ENCODE measurements around the gene FBXL7.

FBXL7 gene

DNA sequence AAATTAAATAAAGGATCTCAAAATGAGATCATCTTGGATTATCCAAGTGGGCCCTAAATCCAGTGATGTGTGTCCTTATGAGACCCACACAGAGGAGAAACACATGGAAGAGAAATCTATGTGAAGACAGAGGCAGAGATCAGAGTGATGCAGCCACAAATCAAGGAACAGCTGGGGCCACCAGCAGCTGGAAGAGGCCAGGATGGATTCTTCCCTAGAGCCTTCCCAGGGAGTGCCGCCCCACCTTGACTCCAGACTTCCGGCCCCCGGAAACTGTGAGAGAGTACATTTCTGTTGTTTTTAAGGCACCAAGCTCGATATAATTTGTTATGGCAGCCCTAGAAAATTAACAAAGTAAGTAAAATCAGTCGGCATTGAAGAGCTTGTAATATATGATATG lies 286.9 kb downstream of the FBXL7 start:
- H3K9me2 ChIP-seq (replicated peaks; ENCODE audit: insufficient read depth, low read length), result no peaks in the 10 kb centered on the region
- H4K20me1 ChIP-seq (ENCODE audit: low read depth, low read length), result no peaks in the 10 kb centered on the region
- H3K4me2 ChIP-seq (ENCODE audit: low read depth, low read length, poor library complexity, severe bottlenecking), result no peak overlapping the region
- H3K9ac ChIP-seq (ENCODE audit: low read length), result no peak overlapping the region
- H3K27ac ChIP-seq (ENCODE audit: low read depth, low read length), result no peak overlapping the region
- H3K79me2 ChIP-seq (ENCODE audit: insufficient read depth, low read length), result no peaks in the 10 kb centered on the region
- H3K27me3 ChIP-seq (ENCODE audit: low read length), result no peaks in the 10 kb centered on the region
- no peaks in the 10 kb centered on the region for H3K9me3 ChIP-seq (ENCODE audit: insufficient read depth, low read length)
- no peak for TF ChIP-seq EZH2phosphoT487 (conservative IDR thresholded peaks at IDR 0.05; ENCODE audit: low read length)
- TF ChIP-seq, protein P1, sequence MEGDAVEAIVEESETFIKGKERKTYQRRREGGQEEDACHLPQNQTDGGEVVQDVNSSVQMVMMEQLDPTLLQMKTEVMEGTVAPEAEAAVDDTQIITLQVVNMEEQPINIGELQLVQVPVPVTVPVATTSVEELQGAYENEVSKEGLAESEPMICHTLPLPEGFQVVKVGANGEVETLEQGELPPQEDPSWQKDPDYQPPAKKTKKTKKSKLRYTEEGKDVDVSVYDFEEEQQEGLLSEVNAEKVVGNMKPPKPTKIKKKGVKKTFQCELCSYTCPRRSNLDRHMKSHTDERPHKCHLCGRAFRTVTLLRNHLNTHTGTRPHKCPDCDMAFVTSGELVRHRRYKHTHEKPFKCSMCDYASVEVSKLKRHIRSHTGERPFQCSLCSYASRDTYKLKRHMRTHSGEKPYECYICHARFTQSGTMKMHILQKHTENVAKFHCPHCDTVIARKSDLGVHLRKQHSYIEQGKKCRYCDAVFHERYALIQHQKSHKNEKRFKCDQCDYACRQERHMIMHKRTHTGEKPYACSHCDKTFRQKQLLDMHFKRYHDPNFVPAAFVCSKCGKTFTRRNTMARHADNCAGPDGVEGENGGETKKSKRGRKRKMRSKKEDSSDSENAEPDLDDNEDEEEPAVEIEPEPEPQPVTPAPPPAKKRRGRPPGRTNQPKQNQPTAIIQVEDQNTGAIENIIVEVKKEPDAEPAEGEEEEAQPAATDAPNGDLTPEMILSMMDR (IDR thresholded peaks at IDR 0.05; ENCODE audit: insufficient read depth, low read length, poor library complexity, severe bottlenecking), result no peak
- H3K4me3 ChIP-seq (ENCODE audit: insufficient read depth, low read length, poor library complexity, severe bottlenecking), result no peak overlapping the region
- H3K36me3 ChIP-seq (ENCODE audit: low read length), result no peaks in the 10 kb centered on the region
- no peak overlapping the region for H2AFZ ChIP-seq (ENCODE audit: low read depth, low read length, severe bottlenecking)
- H3F3A ChIP-seq (ENCODE audit: insufficient read depth), result no peaks in the 10 kb centered on the region

DNA sequence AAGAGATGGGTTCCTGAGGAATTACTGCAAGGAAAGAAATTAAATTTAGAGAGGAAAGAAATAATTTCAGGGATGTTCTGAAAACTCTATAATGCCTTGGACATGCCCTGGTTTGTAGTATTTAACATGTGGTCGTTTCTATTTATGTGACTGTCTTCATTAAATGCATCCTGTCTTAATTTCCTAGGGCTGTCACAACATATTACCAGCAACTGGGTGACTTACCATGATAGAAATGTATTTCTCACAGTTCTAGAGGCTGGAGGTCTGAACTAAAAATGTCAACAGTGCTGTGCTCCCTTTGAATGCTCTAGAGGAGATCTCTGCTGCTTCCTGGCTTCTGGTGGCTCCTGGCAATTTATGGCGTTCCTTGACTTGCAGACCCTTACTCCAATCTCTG lies 287.7 kb downstream of the FBXL7 start:
- Histone ChIP-seq H4K20me1 (ENCODE audit: low read depth, low read length) (no peaks in the 10 kb centered on the region), H3K36me3 (ENCODE audit: low read length) (no peaks in the 10 kb centered on the region), H3K27ac (ENCODE audit: low read depth, low read length) (no peak overlapping the region), H3K4me2 (ENCODE audit: low read depth, low read length, poor library complexity, severe bottlenecking) (no peak overlapping the region), H3K4me3 (ENCODE audit: insufficient read depth, low read length, poor library complexity, severe bottlenecking) (no peak overlapping the region), H3K9me3 (ENCODE audit: insufficient read depth, low read length) (no peaks in the 10 kb centered on the region), H3F3A (ENCODE audit: insufficient read depth) (no peaks in the 10 kb centered on the region), H2AFZ (ENCODE audit: low read depth, low read length, severe bottlenecking) (no peak overlapping the region), H3K9me2 (replicated peaks; ENCODE audit: insufficient read depth, low read length) (no peaks in the 10 kb centered on the region), H3K27me3 (ENCODE audit: low read length) (no peaks in the 10 kb centered on the region), H3K9ac (ENCODE audit: low read length) (no peak overlapping the region), H3K79me2 (ENCODE audit: insufficient read depth, low read length) (no peaks in the 10 kb centered on the region)
- no peak for TF ChIP-seq EZH2phosphoT487 (conservative IDR thresholded peaks at IDR 0.05; ENCODE audit: low read length)
- TF ChIP-seq, protein P1 (IDR thresholded peaks at IDR 0.05; ENCODE audit: insufficient read depth, low read length, poor library complexity, severe bottlenecking), result no peak

DNA sequence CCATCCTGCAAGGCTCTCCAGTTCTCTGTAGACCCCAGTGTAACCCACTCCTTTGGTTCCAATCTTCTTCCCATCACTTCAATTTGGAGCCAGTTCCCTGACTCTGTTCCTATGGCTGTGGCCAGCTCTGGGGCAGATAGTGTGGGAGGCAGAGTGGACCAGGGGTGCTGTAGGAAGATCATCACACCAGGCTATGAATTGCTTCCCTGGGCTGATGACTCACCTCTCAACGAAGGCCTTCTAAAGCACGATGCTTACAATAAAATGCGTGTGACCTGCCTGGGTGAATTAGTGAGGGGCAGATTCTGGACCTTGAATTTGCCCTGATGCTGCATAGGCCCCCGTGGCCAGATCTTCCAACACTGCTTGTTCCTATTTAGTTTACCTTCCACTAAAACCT lies 289.7 kb downstream of the FBXL7 start:
- no peak overlapping the region for H2AFZ ChIP-seq (ENCODE audit: low read depth, low read length, severe bottlenecking)
- H3K4me3 ChIP-seq (ENCODE audit: insufficient read depth, low read length, poor library complexity, severe bottlenecking), result no peak overlapping the region
- H3F3A ChIP-seq (ENCODE audit: insufficient read depth), result no peaks in the 10 kb centered on the region
- no peak overlapping the region for H3K9ac ChIP-seq (ENCODE audit: low read length)
- no peaks in the 10 kb centered on the region for H3K27me3 ChIP-seq (ENCODE audit: low read length)
- no peak overlapping the region for H3K4me2 ChIP-seq (ENCODE audit: low read depth, low read length, poor library complexity, severe bottlenecking)
- H3K9me2 ChIP-seq (replicated peaks; ENCODE audit: insufficient read depth, low read length), result no peaks in the 10 kb centered on the region
- H3K27ac ChIP-seq (ENCODE audit: low read depth, low read length), result no peak overlapping the region
- no peak for TF ChIP-seq EZH2phosphoT487 (conservative IDR thresholded peaks at IDR 0.05; ENCODE audit: low read length)
- TF ChIP-seq, protein P1 (IDR thresholded peaks at IDR 0.05; ENCODE audit: insufficient read depth, low read length, poor library complexity, severe bottlenecking), result no peak
- no peaks in the 10 kb centered on the region for H3K79me2 ChIP-seq (ENCODE audit: insufficient read depth, low read length)
- H4K20me1 ChIP-seq (ENCODE audit: low read depth, low read length), result no peaks in the 10 kb centered on the region
- H3K9me3 ChIP-seq (ENCODE audit: insufficient read depth, low read length), result no peaks in the 10 kb centered on the region
- no peaks in the 10 kb centered on the region for H3K36me3 ChIP-seq (ENCODE audit: low read length)
